ENCODE data around the gene DYNC2LI1.
"Not testable (repeated sequence)": the region's sequence is repeated elsewhere in the genome, so short reads cannot be mapped to it uniquely, and the experiment has no call there.

DYNC2LI1 gene

GRCh38 chr2:43773876-43774613 lies at the start of gene DYNC2LI1:
TSS of gene DYNC2LI1 (plus strand) at chr2:43774039. CDS start at chr2:43774139, 100 bp downstream.
- DNase-seq, result peak; percentile 62

GRCh38 chr2:43724728-43725526 lies 48.9 kb upstream of the DYNC2LI1 start:
- no peak for DNase-seq

GRCh38 chr2:43725711-43726246 lies 48.1 kb upstream of the DYNC2LI1 start:
- no peak for DNase-seq

GRCh38 chr2:43726961-43727633 lies 46.7 kb upstream of the DYNC2LI1 start:
- not testable (repeated sequence) for DNase-seq

- DNase-seq, result no peak
Observed at GRCh38 chr2:43727634-43728014, 46.2 kb upstream of the DYNC2LI1 start.

GRCh38 chr2:43729491-43730174 lies 44.2 kb upstream of the DYNC2LI1 start:
- DNase-seq, result no peak

- no peak for DNase-seq
Observed at GRCh38 chr2:43731211-43731610, 42.6 kb upstream of the DYNC2LI1 start.

- no peak for DNase-seq
Observed at GRCh38 chr2:43736637-43737036, 37.2 kb upstream of the DYNC2LI1 start.

- no peak for DNase-seq
Observed at GRCh38 chr2:43737097-43737854, 36.6 kb upstream of the DYNC2LI1 start.

GRCh38 chr2:43737855-43738254 lies 36.0 kb upstream of the DYNC2LI1 start:
- DNase-seq, result no peak

GRCh38 chr2:43738257-43738656 lies 35.6 kb upstream of the DYNC2LI1 start:
- DNase-seq, result no peak

- no peak for DNase-seq
Observed at GRCh38 chr2:43743706-43744105, 30.1 kb upstream of the DYNC2LI1 start.

GRCh38 chr2:43745457-43745856 lies 28.4 kb upstream of the DYNC2LI1 start:
- DNase-seq, result no peak

- DNase-seq, result no peak
Observed at GRCh38 chr2:43748333-43748732, 25.5 kb upstream of the DYNC2LI1 start.

GRCh38 chr2:43749583-43749982 lies 24.3 kb upstream of the DYNC2LI1 start:
- DNase-seq, result no peak

GRCh38 chr2:43751476-43751990 lies 22.3 kb upstream of the DYNC2LI1 start:
- DNase-seq, result no peak

- DNase-seq, result no peak
Observed at GRCh38 chr2:43752302-43752701, 21.5 kb upstream of the DYNC2LI1 start.

GRCh38 chr2:43754180-43754579 lies 19.7 kb upstream of the DYNC2LI1 start:
- DNase-seq, result no peak

- DNase-seq, result no peak
Observed at GRCh38 chr2:43758739-43759138, 15.1 kb upstream of the DYNC2LI1 start.

GRCh38 chr2:43759195-43759594 lies 14.6 kb upstream of the DYNC2LI1 start:
- no peak for DNase-seq

GRCh38 chr2:43762286-43762685 lies 11.6 kb upstream of the DYNC2LI1 start:
- DNase-seq, result no peak

- no peak for DNase-seq
Observed at GRCh38 chr2:43763091-43763490, 10.7 kb upstream of the DYNC2LI1 start.

Data from NCI-H2171 (cell line).